ENCODE measurements around the gene COL27A1.

DNA sequence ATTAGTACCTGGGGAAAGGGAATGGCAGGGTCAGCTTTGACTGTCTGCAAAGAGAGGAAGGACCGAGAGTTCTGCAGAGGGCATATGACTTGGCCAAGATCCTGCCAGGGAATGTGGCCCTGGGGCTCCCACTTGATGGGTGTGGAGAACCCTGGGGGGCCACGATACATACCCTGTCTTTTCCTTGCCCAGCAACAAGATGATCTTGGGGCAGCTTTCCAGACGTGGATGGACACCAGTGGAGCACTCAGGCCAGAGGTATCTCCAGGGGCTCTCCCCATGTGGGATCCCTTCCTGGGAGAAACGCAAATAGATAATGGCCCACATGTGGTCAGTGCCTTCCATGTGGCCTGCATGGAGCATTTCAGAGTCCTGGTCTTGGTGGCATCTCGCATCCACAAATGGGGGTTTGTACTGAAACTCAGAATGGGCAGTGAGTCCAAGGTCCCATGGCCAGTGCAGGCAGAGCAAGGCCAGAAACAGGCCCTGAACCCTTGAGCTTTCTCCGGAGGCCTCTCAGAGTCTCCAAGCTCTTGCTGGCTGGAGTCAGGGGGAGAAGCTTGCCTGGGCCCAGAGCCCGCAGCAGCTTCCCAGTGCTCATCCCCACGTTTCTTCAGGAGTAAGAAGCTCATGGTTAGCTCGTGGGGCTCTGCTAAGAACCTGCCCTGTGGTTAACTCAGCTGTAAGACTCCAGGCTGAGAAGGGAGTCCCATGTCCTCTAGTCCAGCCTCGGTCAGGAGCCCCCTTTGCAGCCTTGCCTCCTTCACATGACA is 149.3 kb downstream of the COL27A1 start:
- no peak for TF ChIP-seq POLR2A (IDR thresholded peaks at IDR 0.05; ENCODE audit: low read length)
- TF ChIP-seq GATA1 (IDR thresholded peaks at IDR 0.05; ENCODE audit: low read depth, low read length): no peak

Data from erythroblast (primary cell).